Measurements from ENCODE around the gene SSTR1. TPM values are rescaled to one million over a fixed set of nuclear protein-coding genes. Genes with fewer than 3 reads are reported as not detected.

Gene SSTR1
- total RNA-seq, 1 experiment from 2014 or later: not detected

DNA sequence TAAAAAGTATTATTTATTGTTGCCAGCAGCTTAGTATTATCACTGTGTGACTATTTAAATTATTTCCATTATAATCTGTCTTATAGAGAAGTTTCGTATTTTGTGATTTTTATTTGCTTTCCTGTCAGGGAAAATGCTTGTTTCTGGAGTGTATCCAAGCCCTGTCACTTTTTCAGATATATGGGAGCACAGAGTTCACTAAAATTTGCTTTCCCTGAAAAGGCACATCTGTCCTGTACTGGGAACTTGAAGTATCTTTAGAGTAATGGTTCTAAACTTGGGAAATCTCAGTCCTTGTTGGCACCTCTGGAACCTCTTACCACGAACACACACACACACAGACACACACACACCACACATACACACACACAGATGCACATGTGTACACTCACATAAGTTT is 39.3 kb upstream of the SSTR1 start:
- no peak for DNase-seq (ENCODE audit: low read depth, low spot score)
- BruUV-seq (replicated peaks): no TSS peak
- ChIA-PET RAD21 (ENCODE audit: low non-redundant PET in 1 of 2, low total read pairs in 2 of 2, uncharacterized antibody in 2 of 2, unreplicated experiment in 2 of 2) (no interaction called here), POLR2A (no interaction called here), CTCF (no interaction called here)
- Histone ChIP-seq H3K36me3 (ENCODE audit: control insufficient read depth in 1 of 2, insufficient read depth in 2 of 2, low read length in 2 of 2) (no peaks in the 10 kb centered on the region), H3K4me1 (ENCODE audit: control insufficient read depth in 1 of 2, insufficient read depth in 2 of 2, low read length in 2 of 2) (no peaks in the 10 kb centered on the region), H3K9ac (ENCODE audit: low read length) (no peak overlapping the region), H3K9me2 (ENCODE audit: insufficient read depth) (no peaks in the 10 kb centered on the region), H2AFZ (ENCODE audit: low read depth, low read length, poor library complexity, severe bottlenecking) (no peak overlapping the region), H4K20me1 (ENCODE audit: insufficient read depth) (no peaks in the 10 kb centered on the region), H3K4me2 (ENCODE audit: low read length) (no peak overlapping the region), H3K9me3 (ENCODE audit: control insufficient read depth in 1 of 2, insufficient read depth in 1 of 2, low read depth in 1 of 2, low read length in 2 of 2) (no peaks in the 10 kb centered on the region), H3K79me2 (ENCODE audit: insufficient read depth, low read length) (no peaks in the 10 kb centered on the region), H3K4me3 (replicated peaks in 1 of 2; ENCODE audit: low read depth in 1 of 2, low read length in 2 of 2) (no peak overlapping the region), H3K27ac (ENCODE audit: low read depth, low read length) (no peak overlapping the region), H3K27me3 (ENCODE audit: insufficient read depth, low read length) (no peaks in the 10 kb centered on the region)
- ATAC-seq: no peak
- TF ChIP-seq CBX3 (IDR thresholded peaks at IDR 0.05; ENCODE audit: low read depth) (no peak), ATF3 (IDR thresholded peaks at IDR 0.05) (no peak), ZNF274 (IDR thresholded peaks at IDR 0.05; ENCODE audit: low read depth, low read length) (no peak), EZH2 (IDR thresholded peaks at IDR 0.05) (no peak), RAD21 (IDR thresholded peaks at IDR 0.05; ENCODE audit: low read depth) (no peak), CTCF (IDR thresholded peaks at IDR 0.05 in 2 of 3, conservative IDR thresholded peaks at IDR 0.05 in 1 of 3; ENCODE audit: borderline replicate concordance in 1 of 3, insufficient read depth in 1 of 3, low read depth in 2 of 3, low read length in 2 of 3) (no peak), ELF1 (IDR thresholded peaks at IDR 0.05; ENCODE audit: borderline replicate concordance, low read depth) (no peak), CEBPB (IDR thresholded peaks at IDR 0.05; ENCODE audit: low read depth) (no peak), EGR1 (IDR thresholded peaks at IDR 0.05; ENCODE audit: low read depth) (no peak), SRF (IDR thresholded peaks at IDR 0.05; ENCODE audit: low read depth) (no peak), ZBTB33 (IDR thresholded peaks at IDR 0.05; ENCODE audit: extremely low read depth, insufficient replicate concordance, low read length) (no peak), FOSL1 (IDR thresholded peaks at IDR 0.05; ENCODE audit: low read depth) (no peak)
- TF ChIP-seq, protein P1, sequence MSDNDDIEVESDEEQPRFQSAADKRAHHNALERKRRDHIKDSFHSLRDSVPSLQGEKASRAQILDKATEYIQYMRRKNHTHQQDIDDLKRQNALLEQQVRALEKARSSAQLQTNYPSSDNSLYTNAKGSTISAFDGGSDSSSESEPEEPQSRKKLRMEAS (IDR thresholded peaks at IDR 0.05): no peak
- intact Hi-C loops (cut with micrococcal nuclease): no loop called here

All from HCT116 (cell line).